Measurements from ENCODE around the gene FIS1.
A peak's percentile ranks its signal among the peaks of the same experiment; 100 is the strongest.
"Not testable (repeated sequence)": the region's sequence is repeated elsewhere in the genome, so short reads cannot be mapped to it uniquely, and the experiment has no call there.

Gene FIS1

DNA sequence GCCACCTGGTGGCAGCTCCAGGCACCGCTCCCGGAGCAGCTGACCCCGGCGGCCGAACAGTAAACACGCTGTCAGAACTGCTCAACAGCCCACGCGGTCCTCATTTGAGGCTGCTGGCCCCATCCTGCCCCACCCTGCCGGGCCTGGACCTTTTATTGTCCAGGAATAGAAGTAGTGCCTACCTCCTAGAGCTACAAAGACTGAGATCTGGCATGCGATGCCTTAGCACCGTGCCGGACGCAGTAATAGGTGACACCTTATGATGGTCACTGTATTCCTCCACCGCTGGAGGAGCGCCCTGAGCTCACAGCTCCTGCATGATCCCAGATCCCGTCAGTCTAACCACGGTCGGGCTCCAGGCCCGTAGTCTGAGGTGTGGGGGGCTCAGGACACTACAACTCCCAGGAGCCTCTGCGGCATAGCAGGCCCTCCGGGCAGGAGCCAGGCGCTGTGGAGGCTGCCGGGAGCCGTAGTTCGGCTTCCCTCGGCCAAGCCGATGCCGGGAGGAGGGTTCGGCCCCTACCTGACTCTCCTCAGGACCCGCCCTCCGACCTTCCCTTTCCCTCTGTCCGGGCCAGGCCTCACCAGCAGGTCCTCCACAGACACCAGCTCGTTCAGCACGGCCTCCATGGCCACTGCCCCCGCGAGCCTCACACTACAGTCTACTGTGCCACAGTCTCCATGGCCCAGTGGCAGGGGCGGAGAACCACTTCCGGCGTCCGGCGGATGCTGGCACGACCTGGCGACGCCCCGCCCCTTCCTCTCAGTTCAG is at the start of gene FIS1:
FIS1 (minus strand) TSS at position 707 of the 772 bp plus-strand sequence; CDS start at position 630, 77 bp downstream.
- peak within 1 kb of the TSS; percentile 71 for H3K4me3 ChIP-seq (ENCODE audit: low read depth, low read length)
- TF ChIP-seq, protein P1, sequence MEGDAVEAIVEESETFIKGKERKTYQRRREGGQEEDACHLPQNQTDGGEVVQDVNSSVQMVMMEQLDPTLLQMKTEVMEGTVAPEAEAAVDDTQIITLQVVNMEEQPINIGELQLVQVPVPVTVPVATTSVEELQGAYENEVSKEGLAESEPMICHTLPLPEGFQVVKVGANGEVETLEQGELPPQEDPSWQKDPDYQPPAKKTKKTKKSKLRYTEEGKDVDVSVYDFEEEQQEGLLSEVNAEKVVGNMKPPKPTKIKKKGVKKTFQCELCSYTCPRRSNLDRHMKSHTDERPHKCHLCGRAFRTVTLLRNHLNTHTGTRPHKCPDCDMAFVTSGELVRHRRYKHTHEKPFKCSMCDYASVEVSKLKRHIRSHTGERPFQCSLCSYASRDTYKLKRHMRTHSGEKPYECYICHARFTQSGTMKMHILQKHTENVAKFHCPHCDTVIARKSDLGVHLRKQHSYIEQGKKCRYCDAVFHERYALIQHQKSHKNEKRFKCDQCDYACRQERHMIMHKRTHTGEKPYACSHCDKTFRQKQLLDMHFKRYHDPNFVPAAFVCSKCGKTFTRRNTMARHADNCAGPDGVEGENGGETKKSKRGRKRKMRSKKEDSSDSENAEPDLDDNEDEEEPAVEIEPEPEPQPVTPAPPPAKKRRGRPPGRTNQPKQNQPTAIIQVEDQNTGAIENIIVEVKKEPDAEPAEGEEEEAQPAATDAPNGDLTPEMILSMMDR (IDR thresholded peaks at IDR 0.05; ENCODE audit: low read depth, low read length, missing control alignments): peak; percentile 89
- in situ Hi-C loops (cut with HindIII; ENCODE audit: low sequenced_read_pairs): no loop called here

DNA sequence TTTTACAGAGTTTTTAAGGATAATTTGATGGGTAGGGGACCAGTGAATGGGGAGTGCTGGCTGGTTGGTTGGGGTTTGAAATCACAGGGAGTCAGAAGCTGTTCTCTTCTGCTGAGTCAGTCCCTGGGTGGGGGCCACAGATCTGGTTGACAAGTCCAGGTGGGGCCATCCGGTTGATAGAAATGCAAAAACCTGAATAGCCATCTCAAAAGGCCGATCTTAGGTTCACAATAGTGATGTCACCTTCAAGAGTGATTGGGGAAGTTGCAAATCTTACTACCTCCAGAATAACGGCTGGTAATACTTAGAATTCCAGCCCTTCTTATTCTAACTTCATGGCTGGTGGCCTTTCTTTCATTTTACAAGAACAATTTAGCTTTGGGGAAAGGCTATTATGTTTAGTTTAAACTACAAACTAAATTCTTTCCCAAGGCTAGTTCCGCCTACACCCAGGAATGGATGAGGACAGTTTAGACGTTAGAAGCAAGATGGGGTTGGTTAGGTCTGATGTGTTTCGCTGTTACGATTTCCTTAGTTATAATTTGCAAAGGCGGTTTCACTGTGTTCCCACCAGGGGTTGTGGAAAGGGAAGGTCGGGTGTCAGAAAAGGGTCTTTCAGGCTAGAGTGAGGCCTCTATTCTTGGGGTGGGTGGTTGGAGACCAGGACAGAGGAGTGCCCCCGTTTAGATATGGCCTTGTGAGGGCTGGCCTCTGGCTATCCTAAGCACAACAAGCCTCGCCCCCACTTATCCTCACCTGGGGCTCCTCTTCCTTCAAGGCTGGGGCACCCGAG is 49.4 kb upstream of the FIS1 start:
- in situ Hi-C loops (cut with HindIII; ENCODE audit: low sequenced_read_pairs): no loop called here
- TF ChIP-seq, protein P1 (IDR thresholded peaks at IDR 0.05; ENCODE audit: low read depth, low read length, missing control alignments): no peak
- no peak for DNase-seq (ENCODE audit: low read depth)
- H3K4me3 ChIP-seq (ENCODE audit: low read depth, low read length): no peak overlapping the region

More for the DNA sequence above, at the start of gene FIS1:
- DNase-seq (ENCODE audit: low read depth): peak; percentile 66

DNA sequence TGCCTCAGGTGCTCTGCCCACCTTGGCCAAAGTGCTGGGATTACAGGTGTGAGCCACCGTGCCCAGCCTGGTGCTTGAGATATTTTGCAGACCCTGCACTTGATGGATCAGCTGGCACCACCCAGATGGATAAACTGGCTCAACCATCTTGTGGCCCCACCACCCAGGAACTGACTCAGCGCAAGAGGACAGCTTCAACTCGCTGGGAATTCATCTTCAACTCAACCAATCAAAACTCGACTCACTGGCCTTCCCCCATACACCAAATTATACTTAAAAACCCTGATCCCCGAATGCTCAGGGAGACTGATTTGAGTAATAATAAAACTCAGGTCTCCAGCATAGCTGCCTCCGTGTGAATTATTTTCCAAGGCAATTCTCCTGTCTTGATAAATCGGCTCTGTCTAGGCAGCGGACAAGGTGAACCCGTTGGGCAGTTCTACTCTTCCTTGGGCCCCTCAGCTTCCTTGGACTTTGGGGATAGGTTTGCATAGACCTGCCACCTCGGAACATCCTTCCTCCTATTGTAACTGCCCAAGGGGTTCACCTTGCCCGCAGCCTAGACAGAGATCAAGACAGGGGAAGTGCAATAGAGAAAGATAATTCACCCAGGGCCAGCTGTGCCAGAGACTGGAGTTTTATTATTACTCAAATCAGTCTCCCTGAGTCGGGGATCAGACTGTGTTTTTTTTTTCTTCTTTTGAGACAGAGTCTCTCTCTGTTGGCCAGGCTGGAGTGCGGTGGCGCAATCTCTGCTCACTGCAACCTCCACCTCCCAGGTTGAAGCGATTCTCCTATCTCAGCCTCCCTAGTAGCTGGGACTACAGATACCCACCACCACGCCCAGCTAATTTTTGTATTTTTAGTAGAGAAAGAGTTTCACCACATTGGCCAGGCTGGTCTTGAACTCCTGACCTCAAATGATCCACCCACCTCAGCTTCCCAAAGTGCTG is 48.5 kb upstream of the FIS1 start:
- in situ Hi-C loops (cut with HindIII; ENCODE audit: low sequenced_read_pairs); H3K4me3 ChIP-seq (ENCODE audit: low read depth, low read length); DNase-seq (ENCODE audit: low read depth): not testable (repeated sequence)

DNA sequence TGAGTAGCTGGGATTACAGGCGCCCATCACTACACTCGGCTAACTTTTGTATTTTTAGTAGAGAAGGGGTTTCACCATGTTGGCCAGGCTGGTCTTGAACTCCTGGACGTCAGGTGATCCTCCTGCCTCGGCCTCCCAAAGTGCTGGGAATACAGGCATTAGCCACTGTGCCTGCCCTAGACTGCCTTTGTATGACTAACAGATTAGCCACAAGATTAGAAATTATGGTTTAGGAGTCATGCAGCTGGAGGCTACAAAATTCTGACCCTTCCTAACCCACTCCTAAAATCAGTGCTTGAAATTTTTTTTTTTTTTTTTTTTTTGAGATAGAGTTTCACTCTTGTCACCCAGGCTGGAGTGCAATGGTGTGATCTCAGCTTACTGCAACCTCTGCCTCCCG is 47.7 kb upstream of the FIS1 start:
- in situ Hi-C loops (cut with HindIII; ENCODE audit: low sequenced_read_pairs); H3K4me3 ChIP-seq (ENCODE audit: low read depth, low read length); DNase-seq (ENCODE audit: low read depth): not testable (repeated sequence)

DNA sequence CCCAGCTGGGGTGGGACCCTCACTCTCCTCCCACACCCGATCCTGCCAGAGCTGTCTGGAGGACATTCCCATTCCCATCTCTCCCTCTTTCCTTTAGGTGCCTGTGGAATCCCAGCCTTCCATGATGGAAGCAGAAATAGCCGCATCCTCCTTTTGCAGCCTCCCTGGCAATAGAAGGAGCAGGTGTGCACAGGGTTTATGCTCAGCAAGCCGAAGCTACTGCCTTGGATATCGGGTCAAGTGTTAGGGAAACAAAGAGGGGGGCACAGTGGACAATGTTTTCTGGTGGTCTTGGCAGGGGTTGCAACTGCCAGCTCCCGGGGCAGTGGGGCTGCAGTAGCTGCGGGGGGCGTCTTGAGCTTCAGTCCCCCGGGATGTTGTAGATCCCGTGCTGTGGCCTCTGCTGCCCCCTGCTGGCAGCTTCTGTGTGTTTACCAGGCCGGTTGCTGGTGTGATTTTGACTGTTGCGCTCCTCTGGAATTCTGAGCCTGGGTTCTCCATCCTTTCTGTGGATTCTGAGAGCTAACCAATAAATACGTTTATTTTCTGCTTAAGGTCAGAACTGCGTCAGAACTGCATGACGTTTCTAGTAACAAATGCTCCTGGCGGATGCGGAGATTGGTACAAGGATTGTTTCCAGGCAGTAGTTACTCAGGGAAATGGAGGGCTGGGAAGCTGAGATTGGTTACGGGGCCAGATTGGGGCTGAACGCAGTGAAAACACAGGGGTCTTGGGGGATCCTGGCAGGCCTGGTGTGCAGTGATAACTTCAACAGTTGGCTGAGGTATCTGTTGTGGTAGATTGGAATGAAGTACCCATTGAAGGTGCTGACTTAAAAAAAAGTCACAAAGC is 45.5 kb upstream of the FIS1 start:
- TF ChIP-seq, protein P1 (IDR thresholded peaks at IDR 0.05; ENCODE audit: low read depth, low read length, missing control alignments): peak; percentile 66
- in situ Hi-C loops (cut with HindIII; ENCODE audit: low sequenced_read_pairs); DNase-seq (ENCODE audit: low read depth); H3K4me3 ChIP-seq (ENCODE audit: low read depth, low read length): not testable (repeated sequence)

DNA sequence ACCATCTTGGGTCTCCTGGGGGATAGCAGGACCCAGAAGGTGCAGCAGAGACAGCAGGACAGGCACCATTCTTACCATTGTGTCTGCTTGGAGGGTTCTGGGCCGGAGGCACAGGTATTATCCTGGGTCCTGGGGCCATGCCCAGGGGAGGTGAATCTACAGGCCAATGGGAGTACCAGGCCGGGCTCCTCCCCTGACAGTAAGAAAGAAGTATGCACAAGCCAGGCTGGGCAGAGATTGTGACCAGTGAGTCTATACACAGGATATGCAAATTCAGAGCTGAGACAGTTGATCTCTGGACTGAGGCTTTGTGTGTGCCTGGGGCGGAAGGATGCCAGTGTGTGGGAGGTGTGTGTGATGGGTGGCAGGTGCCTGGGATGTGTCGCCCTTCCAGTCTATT is 44.8 kb upstream of the FIS1 start:
- in situ Hi-C loops (cut with HindIII; ENCODE audit: low sequenced_read_pairs); DNase-seq (ENCODE audit: low read depth); H3K4me3 ChIP-seq (ENCODE audit: low read depth, low read length): not testable (repeated sequence)

DNA sequence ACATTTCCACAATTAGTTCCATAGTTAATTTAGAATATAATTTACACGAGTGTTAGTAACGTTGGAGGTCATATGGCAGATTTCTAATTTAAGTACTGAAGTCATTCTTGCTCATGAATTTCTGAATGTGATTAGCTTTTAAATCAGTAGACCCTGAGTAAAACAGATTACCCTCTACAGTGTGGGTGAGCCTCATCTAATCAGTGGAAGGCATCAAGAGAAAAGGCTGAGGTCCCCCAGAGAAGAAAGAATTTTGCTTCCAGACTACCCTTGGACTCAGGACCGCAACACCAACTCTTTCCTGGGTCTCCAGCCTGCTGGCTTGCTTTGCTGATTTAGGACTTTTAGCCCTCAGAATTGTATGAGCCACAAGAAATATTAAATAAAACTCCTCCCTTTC is 43.6 kb upstream of the FIS1 start:
- TF ChIP-seq, protein P1 (IDR thresholded peaks at IDR 0.05; ENCODE audit: low read depth, low read length, missing control alignments): no peak
- in situ Hi-C loops (cut with HindIII; ENCODE audit: low sequenced_read_pairs): no loop called here
- H3K4me3 ChIP-seq (ENCODE audit: low read depth, low read length): no peak overlapping the region
- no peak for DNase-seq (ENCODE audit: low read depth)

All from astrocyte of the cerebellum (primary cell).